ENCODE data around the gene ZFAND3.

DNA sequence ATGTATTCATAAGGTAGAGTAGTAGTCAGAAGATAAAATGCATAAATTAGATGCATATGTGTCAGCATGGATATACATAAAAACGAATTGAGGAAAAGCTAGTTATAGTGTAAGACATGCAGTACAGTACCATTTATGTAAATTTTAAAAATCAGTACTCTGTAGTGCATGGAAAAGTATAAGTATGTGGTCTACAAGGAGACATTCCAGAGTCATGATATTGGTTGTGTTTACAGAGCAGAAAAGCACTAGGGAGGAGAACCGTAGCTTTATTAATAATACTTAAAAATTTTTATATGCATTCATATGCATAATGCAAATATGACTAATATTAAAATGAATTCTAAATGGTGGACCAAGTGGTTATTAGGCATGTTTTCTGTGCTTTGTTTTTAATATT is 220.0 kb downstream of the ZFAND3 start:
- no peak for TF ChIP-seq SP1 (IDR thresholded peaks at IDR 0.05; ENCODE audit: low read depth)
- TF ChIP-seq SRF (IDR thresholded peaks at IDR 0.05; ENCODE audit: low read depth), result no peak
- TF ChIP-seq CTCF (IDR thresholded peaks at IDR 0.05 in 2 of 3, conservative IDR thresholded peaks at IDR 0.05 in 1 of 3; ENCODE audit: borderline replicate concordance in 1 of 3, insufficient read depth in 1 of 3, low read depth in 2 of 3, low read length in 2 of 3), result no peak
- no peak for TF ChIP-seq EZH2 (IDR thresholded peaks at IDR 0.05)
- no peak for TF ChIP-seq ZNF274 (IDR thresholded peaks at IDR 0.05; ENCODE audit: low read depth, low read length)
